HepG2 (cell line): ENCODE data around the gene ZNF445. TPM values are rescaled to one million over a fixed set of nuclear protein-coding genes. Genes with fewer than 3 reads are reported as not detected.

Source experiments
- ATAC-seq: fragments of 200-7000 bp; cut with Tn5 transposase; 3 replicates; pipeline ENCODE4 v1.9.1; 2020; ENCODE audit warnings: mild to moderate bottlenecking, moderate library complexity
- BruUV-seq: library from RNA; stranded (reverse); fragments of 400-500 nt; replicated peaks from 2 replicates; lab custom pipeline; 2021; lab: Mats Ljungman, UMichigan
- CTCF ChIA-PET: fragments of 300-600 bp; formaldehyde crosslinking; extraction: SDS; loops from one replicate; lab custom pipeline; 2021; ENCODE audit warnings: low total read pairs, inconsistent platforms, low intra/inter-chr PET ratio; lab: Yijun Ruan, JAX
- POLR2A ChIA-PET: fragments of 350-600 bp; sonication (Branson Sonifier 250); formaldehyde crosslinking; loops from one replicate; lab custom pipeline; 2020; ENCODE audit warnings: antibody characterized with exemption, inconsistent platforms; lab: Yijun Ruan, JAX
- DNase-seq: peaks from one replicate; pipeline ENCODE4 v3.0.0-alpha.2; 2015; ENCODE audit warnings: low spot score
- FAIRE-seq: peaks from 3 replicates; lab custom pipeline; 2011; peaks lifted over from hg19 to GRCh38; lab: Jason Lieb, UNC
- H2AFZ ChIP-seq: one replicate; pipeline ENCODE4 v1.6.1; 2011; ENCODE audit warnings: low read length, inconsistent platforms
- H3K27ac ChIP-seq: fragments of 300-600 bp; 3 replicates; pipeline ENCODE4 v1.8.0; 2011; ENCODE audit warnings: mixed run types, mild to moderate bottlenecking, mixed read lengths, low read length, inconsistent platforms; ENCODE audit not compliant: insufficient read depth; ENCODE audit errors: extremely low read length
- H3K27me3 ChIP-seq, 2 experiments: fragments of 200-600 bp in 1 of 2; 2 replicates in 1 of 2; 3 replicates in 1 of 2; pipeline versions ENCODE4 v1.6.0 to v1.8.0; 2011; ENCODE audit warnings: low read length in 2 of 2, mild to moderate bottlenecking in 2 of 2, moderate library complexity in 2 of 2, inconsistent platforms in 1 of 2; ENCODE audit not compliant: insufficient read depth in 2 of 2, control insufficient read depth in 1 of 2
- H3K36me3 ChIP-seq, 2 experiments: fragments of 200-600 bp in 1 of 2; replicated peaks in 1 of 2; 2 replicates in 1 of 2; 3 replicates in 1 of 2; pipeline versions ENCODE4 v1.5.1 to v1.8.0; 2011; ENCODE audit warnings: low read length in 2 of 2, inconsistent platforms in 1 of 2; ENCODE audit not compliant: insufficient read depth in 2 of 2, control insufficient read depth in 1 of 2
- H3K4me1 ChIP-seq: 2 replicates; pipeline ENCODE4 v1.5.1; 2012; ENCODE audit warnings: low read length, inconsistent platforms; ENCODE audit not compliant: insufficient read depth
- H3K4me2 ChIP-seq: 2 replicates; pipeline ENCODE4 v1.6.0; 2011; ENCODE audit warnings: low read depth, low read length, inconsistent platforms
- H3K4me3 ChIP-seq, 3 experiments: fragments of 200-600 bp in 1 of 3; sonication (generic), shearing (Covaris generic) in 1 of 3; replicated peaks in 1 of 3; 2 replicates each; pipeline ENCODE4 v1.5.1; 2011 to 2016; ENCODE audit warnings: low read length in 3 of 3, inconsistent platforms in 2 of 3, low read depth in 2 of 3, mild to moderate bottlenecking in 2 of 3, control low read depth in 1 of 3, mixed read lengths in 1 of 3; ENCODE audit not compliant: insufficient read depth in 1 of 3
- H3K79me2 ChIP-seq: one replicate; pipeline ENCODE4 v1.6.1; 2011; ENCODE audit warnings: low read length, inconsistent platforms; ENCODE audit not compliant: insufficient read depth
- H3K9ac ChIP-seq: 2 replicates; pipeline ENCODE4 v1.6.0; 2011; ENCODE audit warnings: mild to moderate bottlenecking, low read depth, low read length, inconsistent platforms; ENCODE audit not compliant: insufficient read depth
- H3K9me3 ChIP-seq: 2 replicates; pipeline ENCODE4 v1.5.1; 2012; ENCODE audit warnings: mild to moderate bottlenecking, low read length
- H4K20me1 ChIP-seq: 2 replicates; pipeline ENCODE4 v1.6.0; 2011; ENCODE audit warnings: inconsistent platforms, mild to moderate bottlenecking, low read length, moderate library complexity; ENCODE audit not compliant: insufficient read depth
- CREM ChIP-seq, 2 experiments: sonication (generic) in 1 of 2; formaldehyde crosslinking in 1 of 2; IDR thresholded peaks; 2 replicates each; pipeline versions ENCODE4 v1.4.0 to v1.6.1; 2016 to 2020; ENCODE audit warnings: antibody characterized with exemption in 1 of 2, mild to moderate bottlenecking in 1 of 2, missing genetic modification reagents in 1 of 2
- LRRFIP1 ChIP-seq: sonication (generic); formaldehyde crosslinking; conservative IDR thresholded peaks from 2 replicates; pipeline ENCODE4 v1.4.0; 2020; ENCODE audit warnings: missing genetic modification reagents
- MAFK ChIP-seq, 2 experiments: IDR thresholded peaks in 1 of 2; conservative IDR thresholded peaks in 1 of 2; 2 replicates each; pipeline ENCODE4 v1.6.1; 2011; ENCODE audit warnings: improper control_type of control experiment in 2 of 2, low read length in 2 of 2
- PHF5A ChIP-seq: IDR thresholded peaks from one replicate; pipeline ENCODE4 v1.6.1; 2018; ENCODE audit warnings: low read depth, missing genetic modification reagents; ENCODE audit not compliant: unreplicated experiment
- SPEN ChIP-seq: sonication (generic); formaldehyde crosslinking; IDR thresholded peaks from 2 replicates; pipeline ENCODE4 v1.5.1; 2020; ENCODE audit warnings: low read depth, mild to moderate bottlenecking, missing genetic modification reagents
- ZNF574 ChIP-seq: sonication (generic); formaldehyde crosslinking; IDR thresholded peaks from 2 replicates; pipeline ENCODE4 v1.4.0; 2020; ENCODE audit warnings: missing genetic modification reagents
- ZNF580 ChIP-seq: IDR thresholded peaks from 2 replicates; pipeline ENCODE4 v1.6.1; 2016; ENCODE audit warnings: low read depth, borderline replicate concordance
- WGBS: methylation state at CpG from one replicate; pipeline ENCODE4 v1.1.6; 2017; ENCODE audit warnings: low lambda C conversion rate; 5-methylcytosine and 5-hydroxymethylcytosine counted together
- in situ Hi-C: cut with HindIII; loops from 2 replicates; pipeline ENCODE4 v1.10.0; 2017; ENCODE audit warnings: low pct_unique_long_range_greater_than_20kb; ENCODE audit not compliant: extremely low pct_ligation_motif_present
- intact Hi-C: fragments of 100-400 bp; cut with micrococcal nuclease; formaldehyde crosslinking; loops from one replicate; pipeline ENCODE4 v1.10.0; 2022; ENCODE audit not compliant: unreplicated experiment
- polyA plus RNA-seq, 8 experiments: library from polyadenylated mRNA; depleted of rRNA in 3 of 8; stranded (reverse) in 7 of 8; unstranded in 1 of 8; fragments of >200 nt; fragmentation: Illumina TruSeq in 4 of 8; extraction: Trizol in 4 of 8; gene quantifications; 2 replicates each; pipeline versions ENCODE4 v1.2.1 to v1.2.3, GENCODE V29; 2011 to 2016; ENCODE audit warnings: low read depth in 4 of 8, missing spikeins in 1 of 8, mixed read lengths in 1 of 8; ENCODE audit not compliant: insufficient read depth in 1 of 8
- total RNA-seq, 5 experiments: library from RNA; depleted of rRNA; stranded (reverse); fragments of >200 nt; fragmentation: Illumina TruSeq; extraction: Trizol; gene quantifications; 2 replicates each; pipeline ENCODE4 v1.2.3, GENCODE V29; 2016; ENCODE audit warnings: low read depth in 1 of 5

Gene ZNF445
- total and polyA plus RNA-seq, 2 of the 13 experiments (the other 11 are each of a cell fraction or from before 2014, with no cell fraction given), result 4.4 to 10.3 TPM

DNA sequence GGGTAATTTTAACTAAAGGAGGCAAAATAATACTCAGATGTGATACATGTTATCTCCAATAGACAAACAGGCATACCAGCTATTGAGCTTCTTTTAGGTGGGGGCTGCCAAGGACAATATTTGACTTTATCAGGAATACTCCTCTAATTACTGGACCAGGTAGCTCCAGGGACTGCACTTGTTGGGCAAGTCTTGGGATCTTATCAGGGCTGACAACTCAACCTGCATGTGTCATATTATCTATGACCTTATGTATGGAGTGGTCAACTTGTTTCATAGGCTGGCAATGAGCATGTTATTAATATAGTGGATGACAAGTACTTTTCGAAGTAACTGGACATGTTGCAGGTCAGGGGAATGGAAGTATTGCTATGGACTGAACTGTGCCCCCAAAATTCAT lies 15.0 kb upstream of the ZNF445 start:
- intact Hi-C loops, result no loop called here
- Histone ChIP-seq H3K27me3 (no peaks in the 10 kb centered on the region), H3K79me2 (peaks cover 2% of the 10 kb centered on the region), H2AFZ (no peak overlapping the region), H3K27ac (no peak overlapping the region), H3K9ac (no peak overlapping the region), H3K9me3 (no peaks in the 10 kb centered on the region), H3K4me3 (no peak overlapping the region), H3K4me1 (no peaks in the 10 kb centered on the region), H3K36me3 (peaks cover 0 to 13% of the 10 kb centered on the region in 2 experiments; a peak in 3 of 5 replicates), H4K20me1 (no peaks in the 10 kb centered on the region), H3K4me2 (no peak overlapping the region)
- TF ChIP-seq SPEN (no peak), MAFK (conservative IDR thresholded peaks at IDR 0.05 in 1 of 2, IDR thresholded peaks at IDR 0.05 in 1 of 2; ENCODE audit: low read length in 2 of 2) (no peak), LRRFIP1 (CRISPR knock-in tag) (no peak), PHF5A (CRISPR knock-in tag) (no peak), CREM (IDR thresholded peaks at IDR 0.05) (no peak), CREM (CRISPR knock-in tag; IDR thresholded peaks at IDR 0.05) (no peak), ZNF580 (CRISPR knock-in tag) (no peak), ZNF574 (no peak)
- ATAC-seq (no peak), DNase-seq (no peak), FAIRE-seq (no peak)
- BruUV-seq, result no TSS peak
- ChIA-PET POLR2A (interaction anchor here (2.3 kb wide), 1 partner anchor 14 kb away, joined by 6 read pairs; no protein-coding TSS in a partner anchor), CTCF (no interaction called here)
- in situ Hi-C loops, result no loop called here
- 93% methylated on average over 1 of the region's 1 CpG for WGBS
